GM12891 (cell line): ENCODE measurements around the gene VMP1.

Experiments used
- POLR2A ChIP-seq: IDR thresholded peaks from 2 replicates; pipeline ENCODE4 v1.6.1; 2011; ENCODE audit warnings: low read depth, low read length, control low read depth
- POLR2AphosphoS5 ChIP-seq: IDR thresholded peaks from 2 replicates; pipeline ENCODE4 v1.6.1; 2011; ENCODE audit warnings: low read depth, low read length, control low read depth
- POU2F2 ChIP-seq: IDR thresholded peaks from 2 replicates; pipeline ENCODE4 v1.6.1; 2011; ENCODE audit warnings: low read depth, mild to moderate bottlenecking, control low read depth, low read length, moderate library complexity

DNA sequence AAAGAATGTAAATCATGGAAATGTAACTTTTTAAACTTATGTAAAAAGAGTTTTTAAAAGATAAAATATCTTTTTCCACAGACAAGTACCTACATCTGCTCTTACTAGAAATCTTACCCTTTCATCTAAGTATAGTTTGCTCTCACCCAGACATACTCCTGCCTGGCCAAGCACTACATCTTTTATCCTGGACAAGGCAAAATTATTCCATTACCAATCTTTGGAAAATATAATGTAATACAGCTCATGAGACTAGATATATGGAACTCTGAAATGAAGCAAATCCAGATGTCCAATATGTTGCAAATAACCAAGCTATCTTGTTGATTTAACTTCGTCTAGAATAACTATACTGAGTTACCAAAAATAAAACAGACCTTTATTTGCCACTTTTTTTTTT lies 50.0 kb downstream of the VMP1 start:
- TF ChIP-seq POLR2A: no peak
- TF ChIP-seq POU2F2: no peak
- TF ChIP-seq POLR2AphosphoS5: no peak
